Bronchial epithelial cell (primary cell): Measurements from ENCODE around the gene CDK8. TPM values are rescaled to one million over a fixed set of nuclear protein-coding genes. Genes with fewer than 3 reads are reported as not detected.
"Not testable (repeated sequence)": the region's sequence is repeated elsewhere in the genome, so short reads cannot be mapped to it uniquely, and the experiment has no call there.

Experiments
- DNase-seq: peaks from one replicate; pipeline ENCODE4 v3.0.0-alpha.2; 2010; ENCODE audit warnings: low read depth
- FAIRE-seq: peaks from 2 replicates; lab custom pipeline; 2011; peaks lifted over from hg19 to GRCh38; lab: Jason Lieb, UNC
- H3K27me3 ChIP-seq: 2 replicates; pipeline ENCODE4 v1.5.1; 2011; ENCODE audit warnings: low read length; ENCODE audit not compliant: control insufficient read depth, insufficient read depth
- H3K36me3 ChIP-seq: 2 replicates; pipeline ENCODE4 v1.5.1; 2011; ENCODE audit warnings: low read length; ENCODE audit not compliant: control insufficient read depth, insufficient read depth
- H3K4me3 ChIP-seq: 2 replicates; pipeline ENCODE4 v1.5.1; 2011; ENCODE audit warnings: mild to moderate bottlenecking, low read depth, low read length, control low read depth
- CTCF ChIP-seq: IDR thresholded peaks from 2 replicates; pipeline ENCODE4 v1.5.1; 2011; ENCODE audit warnings: mild to moderate bottlenecking, moderate library complexity, low read length, control low read depth, inconsistent platforms; ENCODE audit not compliant: insufficient read depth, severe bottlenecking
- total RNA-seq: library from RNA; depleted of rRNA; stranded (reverse); fragments of >200 nt; gene quantifications from 2 replicates; pipeline ENCODE4 v1.2.1, GENCODE V29; 2014

CDK8 gene
- total RNA-seq, 1 donor from 2014 or later: 19.0 TPM

- no peak for TF ChIP-seq CTCF
- Histone ChIP-seq H3K27me3 (no peaks in the 10 kb centered on the region), H3K36me3 (no peaks in the 10 kb centered on the region), H3K4me3 (no peak overlapping the region)
- no peak for FAIRE-seq
- DNase-seq: no peak
Observed at GRCh38 chr13:26308836-26309235, 54.9 kb downstream of the CDK8 start.

GRCh38 chr13:26310003-26310402 lies 56.1 kb downstream of the CDK8 start:
- H3K36me3 ChIP-seq: no peaks in the 10 kb centered on the region
- DNase-seq: no peak
- TF ChIP-seq CTCF: no peak
- no peak for FAIRE-seq
- no peak overlapping the region for H3K4me3 ChIP-seq
- no peaks in the 10 kb centered on the region for H3K27me3 ChIP-seq

- Histone ChIP-seq H3K36me3 (no peaks in the 10 kb centered on the region), H3K4me3 (no peak overlapping the region), H3K27me3 (no peaks in the 10 kb centered on the region)
- no peak for TF ChIP-seq CTCF
- DNase-seq (no peak), FAIRE-seq (no peak)
Observed at GRCh38 chr13:26310470-26310869, 56.5 kb downstream of the CDK8 start.

- not testable (repeated sequence) for H3K4me3 ChIP-seq, DNase-seq, H3K27me3 ChIP-seq, FAIRE-seq, H3K36me3 ChIP-seq
Observed at GRCh38 chr13:26312019-26312418, 58.1 kb downstream of the CDK8 start.

- not testable (repeated sequence) for DNase-seq, H3K27me3 ChIP-seq, H3K4me3 ChIP-seq, FAIRE-seq, H3K36me3 ChIP-seq
Observed at GRCh38 chr13:26316095-26316494, 62.2 kb downstream of the CDK8 start.

- DNase-seq (no peak), FAIRE-seq (no peak)
- Histone ChIP-seq H3K27me3 (no peaks in the 10 kb centered on the region), H3K36me3 (no peaks in the 10 kb centered on the region), H3K4me3 (no peak overlapping the region)
- no peak for TF ChIP-seq CTCF
Observed at GRCh38 chr13:26320766-26321165, 66.8 kb downstream of the CDK8 start.

GRCh38 chr13:26323127-26323526 lies 69.2 kb downstream of the CDK8 start:
- FAIRE-seq (no peak), DNase-seq (no peak)
- no peaks in the 10 kb centered on the region for H3K36me3 ChIP-seq
- H3K27me3 ChIP-seq: no peaks in the 10 kb centered on the region
- TF ChIP-seq CTCF: no peak
- H3K4me3 ChIP-seq: no peak overlapping the region
